Osteocyte (in vitro differentiated cells): ENCODE data around the gene NHLRC2. TPM values are rescaled to one million over a fixed set of nuclear protein-coding genes. Genes with fewer than 3 reads are reported as not detected.
"Not testable (repeated sequence)": the region's sequence is repeated elsewhere in the genome, so short reads cannot be mapped to it uniquely, and the experiment has no call there.

Experiments
- DNase-seq: peaks from one replicate; pipeline ENCODE4 v3.0.0; 2021; ENCODE audit warnings: mixed read lengths; ENCODE audit not compliant: unreplicated experiment; ENCODE audit errors: extremely low spot score
- H3K27ac Mint-ChIP-seq: one replicate; pipeline ENCODE4 v1.8.0; 2021; ENCODE audit warnings: mild to moderate bottlenecking, mixed read lengths; ENCODE audit not compliant: unreplicated experiment
- H3K27me3 Mint-ChIP-seq: one replicate; pipeline ENCODE4 v1.8.0; 2021; ENCODE audit warnings: mixed read lengths; ENCODE audit not compliant: unreplicated experiment
- H3K36me3 Mint-ChIP-seq: one replicate; pipeline ENCODE4 v1.8.0; 2021; ENCODE audit warnings: mixed read lengths; ENCODE audit not compliant: unreplicated experiment
- H3K4me1 Mint-ChIP-seq: one replicate; pipeline ENCODE4 v1.8.0; 2021; ENCODE audit warnings: mixed read lengths; ENCODE audit not compliant: unreplicated experiment
- H3K4me3 Mint-ChIP-seq: one replicate; pipeline ENCODE4 v1.8.0; 2021; ENCODE audit warnings: mild to moderate bottlenecking, moderate library complexity, mixed read lengths; ENCODE audit not compliant: unreplicated experiment
- H3K9me3 Mint-ChIP-seq: one replicate; pipeline ENCODE4 v1.8.0; 2021; ENCODE audit warnings: mixed read lengths; ENCODE audit not compliant: unreplicated experiment
- total RNA-seq: library from RNA; stranded (reverse); gene quantifications from 2 replicates; pipeline ENCODE4 v1.2.1, GENCODE V29; 2021
- TF ChIP-seq, protein P1 (sequence below): fragments of 200-600 bp; sonication (generic); IDR thresholded peaks from 2 replicates; pipeline ENCODE4 v1.5.0; 2021; ENCODE audit warnings: antibody characterized with exemption, mild to moderate bottlenecking, moderate library complexity

NHLRC2 gene
- total RNA-seq, 1 donor from 2014 or later = 39.3 TPM

GRCh38 chr10:113933894-113934532, 79.6 kb downstream of the NHLRC2 start:
- no peak for DNase-seq
- no peak overlapping the region for H3K27ac Mint-ChIP-seq
- H3K4me3 Mint-ChIP-seq = no peak overlapping the region
- H3K4me1 Mint-ChIP-seq = peaks cover 6% of the 10 kb centered on the region
- H3K36me3 Mint-ChIP-seq = no peaks in the 10 kb centered on the region
- no peaks in the 10 kb centered on the region for H3K27me3 Mint-ChIP-seq
- TF ChIP-seq, protein P1, sequence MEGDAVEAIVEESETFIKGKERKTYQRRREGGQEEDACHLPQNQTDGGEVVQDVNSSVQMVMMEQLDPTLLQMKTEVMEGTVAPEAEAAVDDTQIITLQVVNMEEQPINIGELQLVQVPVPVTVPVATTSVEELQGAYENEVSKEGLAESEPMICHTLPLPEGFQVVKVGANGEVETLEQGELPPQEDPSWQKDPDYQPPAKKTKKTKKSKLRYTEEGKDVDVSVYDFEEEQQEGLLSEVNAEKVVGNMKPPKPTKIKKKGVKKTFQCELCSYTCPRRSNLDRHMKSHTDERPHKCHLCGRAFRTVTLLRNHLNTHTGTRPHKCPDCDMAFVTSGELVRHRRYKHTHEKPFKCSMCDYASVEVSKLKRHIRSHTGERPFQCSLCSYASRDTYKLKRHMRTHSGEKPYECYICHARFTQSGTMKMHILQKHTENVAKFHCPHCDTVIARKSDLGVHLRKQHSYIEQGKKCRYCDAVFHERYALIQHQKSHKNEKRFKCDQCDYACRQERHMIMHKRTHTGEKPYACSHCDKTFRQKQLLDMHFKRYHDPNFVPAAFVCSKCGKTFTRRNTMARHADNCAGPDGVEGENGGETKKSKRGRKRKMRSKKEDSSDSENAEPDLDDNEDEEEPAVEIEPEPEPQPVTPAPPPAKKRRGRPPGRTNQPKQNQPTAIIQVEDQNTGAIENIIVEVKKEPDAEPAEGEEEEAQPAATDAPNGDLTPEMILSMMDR = no peak
- no peaks in the 10 kb centered on the region for H3K9me3 Mint-ChIP-seq

DNA sequence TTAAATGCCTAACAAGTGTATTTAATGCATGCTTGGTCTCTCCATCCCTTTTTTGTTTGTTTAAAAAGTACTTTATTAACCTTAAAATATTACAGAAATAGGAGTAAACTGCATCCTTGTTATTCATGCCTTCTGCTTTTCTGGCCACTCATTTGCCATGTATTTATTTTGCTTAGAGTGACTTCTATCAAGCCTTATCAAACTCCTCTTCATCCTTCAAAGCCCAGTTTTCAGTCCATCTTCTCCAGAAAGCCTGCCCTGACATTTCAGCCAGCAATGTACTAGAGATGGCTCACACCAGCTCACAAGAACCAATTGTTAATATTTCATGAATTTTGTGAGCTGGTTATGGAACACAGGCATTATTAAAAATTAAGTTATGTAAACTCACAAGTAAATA, 82.8 kb downstream of the NHLRC2 start:
- Mint-ChIP-seq H3K36me3 (no peaks in the 10 kb centered on the region), H3K4me3 (no peak overlapping the region), H3K27ac (no peak overlapping the region), H3K27me3 (no peaks in the 10 kb centered on the region), H3K4me1 (no peaks in the 10 kb centered on the region), H3K9me3 (no peaks in the 10 kb centered on the region)
- TF ChIP-seq, protein P1 = no peak
- DNase-seq = no peak

GRCh38 chr10:113937756-113938155, 83.3 kb downstream of the NHLRC2 start:
- Mint-ChIP-seq H3K4me3 (no peak overlapping the region), H3K27me3 (no peaks in the 10 kb centered on the region), H3K36me3 (no peaks in the 10 kb centered on the region), H3K9me3 (no peaks in the 10 kb centered on the region), H3K27ac (no peak overlapping the region), H3K4me1 (no peaks in the 10 kb centered on the region)
- DNase-seq = no peak
- TF ChIP-seq, protein P1 = no peak

GRCh38 chr10:113939212-113939860, 84.9 kb downstream of the NHLRC2 start:
- peaks cover under 1% of the 10 kb centered on the region for H3K4me1 Mint-ChIP-seq
- TF ChIP-seq, protein P1 = no peak
- no peak overlapping the region for H3K4me3 Mint-ChIP-seq
- DNase-seq = no peak
- H3K27me3 Mint-ChIP-seq = no peaks in the 10 kb centered on the region
- no peaks in the 10 kb centered on the region for H3K9me3 Mint-ChIP-seq
- no peak overlapping the region for H3K27ac Mint-ChIP-seq
- H3K36me3 Mint-ChIP-seq = no peaks in the 10 kb centered on the region

DNA sequence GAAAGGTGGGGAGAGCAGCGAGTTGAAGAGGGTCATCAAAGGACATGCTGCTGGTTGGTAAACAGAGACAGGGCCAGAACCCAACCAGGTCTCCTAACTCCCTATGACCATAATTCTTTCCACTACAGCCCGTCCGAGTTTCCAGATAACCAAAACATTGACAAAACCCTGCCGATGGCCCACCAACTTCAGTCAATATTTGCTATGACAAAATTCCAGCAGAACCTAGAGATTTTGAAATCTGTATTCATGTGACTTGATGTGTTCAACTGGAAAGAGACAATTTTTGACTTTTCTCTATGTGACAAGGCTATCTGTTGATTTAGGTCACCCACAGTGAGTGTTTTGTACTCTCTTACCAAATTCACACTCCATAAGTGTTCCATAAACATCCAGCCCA, 86.7 kb downstream of the NHLRC2 start:
- Mint-ChIP-seq H3K27ac (no peak overlapping the region), H3K27me3 (no peaks in the 10 kb centered on the region), H3K36me3 (no peaks in the 10 kb centered on the region), H3K4me3 (no peak overlapping the region), H3K9me3 (no peaks in the 10 kb centered on the region), H3K4me1 (peaks cover 18% of the 10 kb centered on the region)
- no peak for DNase-seq
- TF ChIP-seq, protein P1 = no peak

DNA sequence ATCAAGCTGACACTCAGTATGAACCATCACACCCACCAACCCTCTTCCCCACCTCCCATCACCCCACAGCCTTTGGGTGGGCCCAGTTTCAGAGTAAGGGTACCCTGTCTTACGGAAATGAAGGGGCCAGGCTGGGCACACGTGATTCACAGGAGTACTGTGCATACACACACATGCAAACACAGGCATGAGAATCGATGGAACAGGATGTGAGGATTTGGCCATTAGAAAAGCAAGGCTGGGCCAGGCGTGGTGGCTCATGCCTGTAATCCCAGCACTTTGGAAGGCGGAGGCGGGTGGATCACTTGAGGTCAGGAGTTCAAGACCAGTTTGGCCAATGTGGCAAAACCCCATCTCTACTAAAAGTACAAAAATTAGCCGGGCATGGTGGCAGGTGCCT, 88.7 kb downstream of the NHLRC2 start:
- not testable (repeated sequence) for H3K27ac Mint-ChIP-seq, H3K4me3 Mint-ChIP-seq, H3K27me3 Mint-ChIP-seq, H3K36me3 Mint-ChIP-seq, H3K9me3 Mint-ChIP-seq, DNase-seq
- peaks cover 38% of the 10 kb centered on the region for H3K4me1 Mint-ChIP-seq
